Sigmoid colon (tissue), 7 donors: ENCODE data around the gene SLC10A3. TPM values are rescaled to one million over a fixed set of nuclear protein-coding genes. Genes with fewer than 3 reads are reported as not detected.
"Not testable (repeated sequence)": the region's sequence is repeated elsewhere in the genome, so short reads cannot be mapped to it uniquely, and the experiment has no call there.

Experiments
- DNase-seq: peaks from one replicate; pipeline ENCODE4 v3.0.0-alpha.2; 2019
- H3K27ac ChIP-seq, 4 donors: fragments of 200-600 bp; sonication (generic); one replicate each; pipeline ENCODE4 v1.5.1; 2016 to 2019; ENCODE audit warnings: mild to moderate bottlenecking in 1 of 4
- H3K27me3 ChIP-seq, 3 donors: fragments of 200-600 bp; sonication (generic); one replicate each; pipeline ENCODE4 v1.5.1; 2019; ENCODE audit warnings: mild to moderate bottlenecking in 1 of 3
- H3K36me3 ChIP-seq, 4 donors: fragments of 200-600 bp; sonication (generic); one replicate each; pipeline ENCODE4 v1.5.1; 2016 to 2019
- H3K4me1 ChIP-seq, 4 donors: fragments of 200-600 bp; sonication (generic); one replicate each; pipeline ENCODE4 v1.5.1; 2017 to 2019
- H3K4me3 ChIP-seq, 4 donors: fragments of 200-600 bp; sonication (generic); one replicate each; pipeline ENCODE4 v1.5.1; 2017 to 2019; ENCODE audit warnings: mild to moderate bottlenecking in 2 of 4, moderate library complexity in 1 of 4
- H3K9me3 ChIP-seq, 4 donors: fragments of 200-600 bp in 3 of 4; sonication (generic) in 3 of 4; one replicate each; pipeline versions ENCODE4 v1.5.1 to v1.6.1; 2013 to 2019
- CTCF ChIP-seq, 4 experiments: fragments of 450-650 bp in 3 of 4; fragments of 200-600 bp in 1 of 4; IDR thresholded peaks; one replicate each; pipeline ENCODE4 v1.5.1; 2016 to 2019; ENCODE audit warnings: antibody characterized with exemption in 4 of 4, mild to moderate bottlenecking in 3 of 4, moderate library complexity in 2 of 4
- EP300 ChIP-seq, 4 donors: sonication (generic); formaldehyde crosslinking; IDR thresholded peaks; one replicate each; pipeline ENCODE4 v1.6.1; 2017; ENCODE audit warnings: antibody characterized with exemption in 4 of 4
- POLR2A ChIP-seq, 2 donors: fragments of 450-650 bp; IDR thresholded peaks; one replicate each; pipeline ENCODE4 v1.6.1; 2016; ENCODE audit warnings: antibody characterized with exemption in 2 of 2, mild to moderate bottlenecking in 2 of 2, moderate library complexity in 2 of 2
- POLR2AphosphoS5 ChIP-seq, 4 donors: sonication (generic); formaldehyde crosslinking; IDR thresholded peaks; one replicate each; pipeline ENCODE4 v1.6.1; 2017; ENCODE audit warnings: antibody characterized with exemption in 4 of 4
- WGBS, 2 donors: extraction: QIAGEN DNeasy Blood & Tissue Kit; methylation state at CpG; one replicate each; pipeline ENCODE4 v1.1.7; 2013; 5-methylcytosine and 5-hydroxymethylcytosine counted together
- intact Hi-C: fragments of 100-400 bp; cut with DNase I; formaldehyde crosslinking; loops from one replicate; pipeline ENCODE4 v1.15.1; 2023
- polyA plus RNA-seq, 3 donors: library from polyadenylated mRNA; stranded (reverse); fragments of 200-250 nt; gene quantifications; one replicate each; pipeline ENCODE4 v1.2.3, GENCODE V29; 2013
- total RNA-seq, 4 donors: library from RNA; depleted of rRNA; stranded (reverse); fragments of >200 nt; gene quantifications; one replicate each; pipeline ENCODE4 v1.1.0, GENCODE V29; 2016
- donor health status: healthy with polysubstance abuse.
- donor health status: Bipolar disorder and iron deficiency.
- donor health status: healthy.

Gene SLC10A3
- total and polyA plus RNA-seq, 7 donors: 12.9 to 28.8 (median 18.6) TPM

DNA sequence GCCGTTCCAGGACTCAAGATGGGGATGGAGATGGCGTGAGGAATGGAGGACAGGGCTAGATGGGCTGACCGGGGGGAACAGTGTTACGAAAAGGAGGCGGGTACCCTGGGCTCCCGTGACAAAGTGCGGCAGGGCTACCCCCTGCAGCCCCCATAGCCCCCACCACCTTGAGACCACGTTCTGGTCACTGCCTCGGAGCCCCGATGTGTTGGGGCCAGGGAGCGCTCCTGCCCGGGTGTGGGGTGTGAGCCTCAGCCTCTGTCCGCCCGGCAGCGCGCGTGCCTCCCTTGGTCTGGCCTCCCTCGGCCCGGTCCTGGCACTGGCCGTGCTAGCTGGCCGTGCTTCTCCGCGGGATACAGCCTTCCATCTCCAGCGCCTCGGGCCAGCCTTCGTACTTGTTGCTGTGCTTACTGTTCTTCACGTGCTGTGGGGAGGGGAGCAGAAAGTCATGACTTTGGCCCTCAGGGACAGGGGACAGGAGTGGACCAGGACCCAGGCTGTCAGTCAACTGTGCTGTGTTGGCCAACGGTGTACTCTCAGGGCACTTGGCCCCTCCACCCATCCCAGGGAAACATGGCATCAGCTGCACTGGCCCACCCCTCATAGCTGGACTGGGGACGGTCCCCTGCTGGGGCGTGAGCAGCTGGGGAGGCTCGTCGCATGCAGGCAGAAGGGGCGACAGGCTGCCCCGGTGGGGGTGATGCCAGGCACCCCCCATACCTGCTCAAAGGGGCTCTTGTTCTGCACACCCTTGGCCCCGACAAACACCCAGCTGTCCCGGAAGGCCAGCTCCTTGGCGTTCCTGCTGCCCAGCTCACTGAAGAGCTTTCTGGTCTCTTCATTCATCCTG, 16.3 kb upstream of the SLC10A3 start:
- no peak overlapping the region for H3K4me3 ChIP-seq
- intact Hi-C loops: no loop called here
- no peaks in the 10 kb centered on the region for H3K27me3 ChIP-seq
- WGBS, 2 donors: 95% methylated on average over 37 of the region's 37 CpGs
- TF ChIP-seq EP300 (IDR thresholded peaks at IDR 0.05) (no peak), POLR2AphosphoS5 (IDR thresholded peaks at IDR 0.05) (no peak), POLR2A (IDR thresholded peaks at IDR 0.05) (no peak), CTCF (IDR thresholded peaks at IDR 0.05) (no peak)
- H3K9me3 ChIP-seq: no peaks in the 10 kb centered on the region
- H3K36me3 ChIP-seq: peaks cover 0 to 38% (median 0%) of the 10 kb centered on the region in 4 donors
- H3K4me1 ChIP-seq: no peaks in the 10 kb centered on the region
- H3K27ac ChIP-seq: no peak overlapping the region
- DNase-seq: no peak

- Histone ChIP-seq H3K27me3 (no peaks in the 10 kb centered on the region), H3K4me3 (no peak overlapping the region), H3K9me3 (no peaks in the 10 kb centered on the region), H3K36me3 (peaks cover 0 to 38% (median 0%) of the 10 kb centered on the region in 4 donors), H3K27ac (no peak overlapping the region), H3K4me1 (no peaks in the 10 kb centered on the region)
- TF ChIP-seq POLR2A (IDR thresholded peaks at IDR 0.05) (no peak), POLR2AphosphoS5 (IDR thresholded peaks at IDR 0.05) (no peak), EP300 (IDR thresholded peaks at IDR 0.05) (no peak), CTCF (IDR thresholded peaks at IDR 0.05) (no peak)
- 80 to 90% methylated on average over 12 of the region's 12 CpGs for WGBS, 2 donors
- no peak for DNase-seq
- intact Hi-C loops: no loop called here
These were observed 15.3 kb upstream of the SLC10A3 start for GRCh38 chrX:154505734-154506133.

- DNase-seq: no peak
- Histone ChIP-seq H3K4me1 (no peaks in the 10 kb centered on the region), H3K9me3 (no peaks in the 10 kb centered on the region), H3K36me3 (peaks cover 0 to 31% (median 0%) of the 10 kb centered on the region in 4 donors), H3K27ac (no peak overlapping the region), H3K4me3 (no peak overlapping the region), H3K27me3 (no peaks in the 10 kb centered on the region)
- no peak for TF ChIP-seq POLR2A (IDR thresholded peaks at IDR 0.05)
- no peak for TF ChIP-seq POLR2AphosphoS5 (IDR thresholded peaks at IDR 0.05)
- no peak for TF ChIP-seq CTCF (IDR thresholded peaks at IDR 0.05)
- TF ChIP-seq EP300 (IDR thresholded peaks at IDR 0.05): no peak
- intact Hi-C loops: no loop called here
- WGBS, 2 donors: 75 to 91% methylated on average over 3 of the region's 3 CpGs
These were observed 12.6 kb upstream of the SLC10A3 start for GRCh38 chrX:154502989-154503388.

- Histone ChIP-seq H3K4me1 (no peaks in the 10 kb centered on the region), H3K27ac (no peak overlapping the region), H3K27me3 (no peaks in the 10 kb centered on the region), H3K36me3 (peaks cover 0 to 22% (median 0%) of the 10 kb centered on the region in 4 donors), H3K4me3 (no peak overlapping the region), H3K9me3 (no peaks in the 10 kb centered on the region)
- TF ChIP-seq POLR2A (IDR thresholded peaks at IDR 0.05) (no peak), CTCF (IDR thresholded peaks at IDR 0.05) (no peak), EP300 (IDR thresholded peaks at IDR 0.05) (no peak), POLR2AphosphoS5 (IDR thresholded peaks at IDR 0.05) (no peak)
- DNase-seq: no peak
- 84% methylated on average over 8 of the region's 8 CpGs for WGBS, 2 donors
- intact Hi-C loops: no loop called here
These were observed 11.7 kb upstream of the SLC10A3 start for GRCh38 chrX:154502098-154502497.

GRCh38 chrX:154501423-154501822, 11.0 kb upstream of the SLC10A3 start:
- DNase-seq, H3K4me3 ChIP-seq, H3K9me3 ChIP-seq, H3K4me1 ChIP-seq, intact Hi-C loops, H3K27me3 ChIP-seq, H3K27ac ChIP-seq: not testable (repeated sequence)
- WGBS, 2 donors: 59 to 84% methylated on average over 7 of the region's 7 CpGs
- peaks cover 0 to 15% (median 0%) of the 10 kb centered on the region in 4 donors for H3K36me3 ChIP-seq

GRCh38 chrX:154496591-154497137, 6.2 kb upstream of the SLC10A3 start:
- H3K27ac ChIP-seq, H3K4me1 ChIP-seq, H3K4me3 ChIP-seq, H3K9me3 ChIP-seq, intact Hi-C loops, H3K27me3 ChIP-seq, H3K36me3 ChIP-seq, DNase-seq: not testable (repeated sequence)
- 82 to 83% methylated on average over 4 of the region's 4 CpGs for WGBS, 2 donors
